GM18520 (cell line): ENCODE data around the gene LUC7L.
"Not testable (repeated sequence)": the region's sequence is repeated elsewhere in the genome, so short reads cannot be mapped to it uniquely, and the experiment has no call there.

ENCODE experiments used
- ATAC-seq: cut with Tn5 transposase; IDR thresholded peaks from one replicate; pipeline ENCODE4 v1.9.1; 2021; ENCODE audit not compliant: unreplicated experiment

Gene LUC7L

DNA sequence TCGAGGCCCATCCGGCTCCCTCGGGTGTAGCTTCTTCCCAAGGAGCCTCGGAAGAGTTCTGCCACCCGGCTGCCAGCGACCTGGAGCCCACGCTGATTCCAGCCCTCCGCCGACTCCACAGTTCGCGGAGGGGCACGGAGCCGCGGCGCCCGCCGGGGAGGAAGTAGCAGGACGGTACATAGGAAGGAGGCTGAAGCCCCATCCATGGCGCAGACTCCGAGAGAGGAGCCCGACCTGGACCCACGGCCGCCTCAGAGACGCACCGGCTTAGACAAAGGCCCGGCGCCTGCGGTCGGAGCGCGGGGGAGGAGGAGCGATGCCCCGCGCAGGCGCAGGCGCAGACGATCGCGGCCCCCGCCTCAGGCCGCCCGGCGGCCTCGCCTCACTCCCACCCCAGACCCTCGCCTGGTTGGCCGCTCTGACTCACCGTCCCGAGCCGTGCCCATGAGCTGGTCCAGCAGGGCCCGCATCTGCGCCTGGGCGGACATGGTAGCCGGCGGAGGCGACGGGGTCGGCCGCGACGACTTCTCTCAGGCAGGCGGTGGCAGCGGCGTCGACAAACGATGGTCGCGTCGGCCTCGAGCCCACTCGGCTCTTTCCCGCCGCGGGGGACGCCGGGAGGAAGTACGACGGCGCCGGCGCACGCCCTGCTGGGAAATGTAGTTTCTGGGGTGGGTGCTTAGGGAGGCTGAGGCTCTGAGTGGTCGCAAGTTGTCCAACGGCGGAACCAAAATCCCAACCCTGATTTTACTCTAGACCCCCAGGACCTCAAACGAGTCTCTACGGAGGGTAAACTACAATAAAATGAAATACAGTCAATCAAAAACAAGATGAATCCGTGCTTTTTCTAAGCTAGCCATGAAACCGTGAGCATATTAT is at the start of gene LUC7L:
Gene LUC7L, minus strand, starts transcription at position 598 of the 879 bp plus-strand sequence. Its CDS starts 110 bp downstream, at position 488.
- peak; percentile 74 for ATAC-seq

DNA sequence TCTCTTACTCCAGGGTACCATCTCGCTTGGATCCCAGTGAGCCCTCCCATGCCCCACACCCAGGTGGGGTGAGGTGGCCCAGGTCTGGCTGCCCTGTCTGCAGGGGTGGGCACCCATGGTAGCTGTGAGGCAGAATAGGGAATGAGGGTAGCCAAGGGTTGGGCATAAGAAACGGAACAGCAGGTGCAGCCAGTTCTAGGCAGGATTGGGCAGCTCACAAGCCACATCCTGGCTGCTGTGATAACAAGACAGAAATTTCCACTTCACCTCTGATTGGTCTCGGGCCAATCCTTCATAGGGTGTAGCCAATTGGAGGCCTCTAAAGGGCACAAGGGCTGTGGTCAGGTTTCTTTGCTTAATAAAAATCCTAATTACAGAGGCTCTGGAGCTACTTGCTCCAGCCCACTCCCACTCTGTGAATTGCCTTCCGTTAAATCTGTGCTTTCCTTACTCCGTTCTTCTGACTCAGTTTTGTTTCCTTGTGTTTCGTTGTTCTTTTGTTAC is 49.7 kb upstream of the LUC7L start:
- no peak for ATAC-seq

- no peak for ATAC-seq
Observed at GRCh38 chr16:276426-277077, 47.3 kb upstream of the LUC7L start.

DNA sequence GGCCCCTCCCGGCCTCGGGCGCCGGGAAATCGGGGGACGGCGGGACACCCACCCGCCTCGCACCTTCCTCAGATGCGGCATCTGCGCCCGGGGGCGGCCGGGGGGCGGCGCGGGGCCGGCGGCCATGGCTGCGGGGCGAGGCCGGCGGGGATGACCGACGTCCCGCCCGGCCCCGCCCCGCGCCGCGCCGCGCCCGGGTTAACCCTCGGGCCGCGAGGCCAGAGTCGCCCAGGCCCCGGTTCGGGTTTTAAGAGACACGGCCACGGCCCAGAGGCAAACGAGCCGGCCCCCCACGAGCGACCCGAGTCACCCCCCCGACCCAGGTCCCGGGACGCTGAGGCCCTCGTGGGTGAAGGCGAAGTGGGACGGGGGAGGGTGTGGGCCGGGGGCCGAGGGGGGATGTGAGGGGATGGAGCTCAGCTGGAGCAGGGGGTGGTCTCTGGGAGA is 46.6 kb upstream of the LUC7L start, which contains the start of gene RGS11:
Gene RGS11, minus strand, starts transcription at position 159 of the 447 bp plus-strand sequence. Its CDS starts 33 bp downstream, at position 126.
- no peak for ATAC-seq

DNA sequence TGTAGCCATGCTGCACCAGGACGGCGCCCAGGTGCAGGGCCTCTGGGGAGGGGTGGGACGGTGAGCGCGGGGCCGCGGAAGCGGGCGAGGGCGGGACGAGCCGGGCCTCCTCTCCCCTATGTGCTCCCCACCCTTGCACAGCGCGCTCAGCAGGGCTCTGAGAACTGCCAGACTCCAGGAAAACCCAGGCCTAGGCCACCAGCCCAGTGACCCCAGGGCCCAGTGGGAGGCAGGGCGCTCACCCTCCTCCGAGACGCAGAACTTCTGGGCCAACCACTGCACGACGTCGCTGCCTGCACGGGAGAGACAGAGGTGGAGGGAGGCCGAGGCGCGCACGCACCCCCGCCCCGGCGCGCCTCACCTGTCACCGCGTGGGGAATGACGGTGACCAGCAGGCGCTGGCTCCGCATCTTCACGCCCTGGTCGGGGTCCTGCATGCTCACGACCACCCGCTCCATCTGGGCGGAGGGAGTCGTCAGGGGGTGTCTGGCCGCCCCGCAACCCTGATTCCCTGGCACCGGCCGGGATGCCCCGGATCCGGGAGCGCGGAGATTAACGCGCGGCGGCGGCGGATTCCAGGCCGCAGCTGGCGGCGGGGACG is 45.9 kb upstream of the LUC7L start:
- no peak for ATAC-seq

GRCh38 chr16:273547-274421 is 44.5 kb upstream of the LUC7L start:
- no peak for ATAC-seq

- ATAC-seq = no peak
Observed at GRCh38 chr16:272633-273546, 43.6 kb upstream of the LUC7L start.

DNA sequence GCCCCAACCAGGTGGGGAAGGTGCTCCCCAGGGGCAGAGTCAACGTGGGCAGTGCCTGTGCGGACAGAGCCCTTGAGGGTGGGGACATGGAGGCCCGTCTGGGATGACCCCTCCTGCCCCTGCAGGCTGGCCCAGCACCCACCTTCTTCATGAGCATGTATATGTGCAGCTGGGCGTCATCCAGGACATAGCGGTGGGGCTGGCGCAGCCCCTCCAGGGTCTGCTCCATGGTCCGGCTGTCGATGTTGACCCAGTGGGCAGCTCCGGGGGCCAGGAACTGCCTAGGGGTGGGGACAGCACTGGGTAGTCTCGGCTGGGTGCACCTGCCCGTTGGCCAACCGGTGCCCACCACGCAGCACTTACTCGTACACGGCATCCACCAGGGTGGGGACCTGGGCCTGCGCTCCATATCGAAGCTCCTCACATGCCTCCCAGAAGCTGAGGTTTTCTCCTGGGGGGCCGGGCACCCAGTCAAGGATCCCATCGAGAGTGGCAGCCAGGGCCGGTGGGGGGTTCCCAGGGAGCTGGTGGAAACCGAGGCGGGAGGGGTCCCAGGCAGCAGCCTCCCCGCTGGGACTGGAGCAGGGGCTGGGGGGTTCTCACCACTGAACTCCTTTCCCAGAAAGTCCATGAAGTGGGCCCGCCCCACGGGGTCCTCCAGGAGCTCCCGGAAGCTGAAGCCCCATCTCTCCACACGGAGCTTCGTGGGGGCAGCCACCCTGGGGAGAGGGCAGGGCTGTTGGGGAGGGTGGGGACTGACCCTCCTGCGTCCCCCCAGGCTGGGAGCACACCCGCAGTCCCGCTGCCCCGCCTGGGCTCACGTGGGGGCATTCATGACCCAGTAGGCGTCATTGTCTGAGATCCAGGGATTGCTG is 41.4 kb upstream of the LUC7L start:
- no peak for ATAC-seq

- ATAC-seq = no peak
Observed at GRCh38 chr16:269061-269796, 40.0 kb upstream of the LUC7L start.

- no peak for ATAC-seq
Observed at GRCh38 chr16:268141-269053, 39.1 kb upstream of the LUC7L start.

DNA sequence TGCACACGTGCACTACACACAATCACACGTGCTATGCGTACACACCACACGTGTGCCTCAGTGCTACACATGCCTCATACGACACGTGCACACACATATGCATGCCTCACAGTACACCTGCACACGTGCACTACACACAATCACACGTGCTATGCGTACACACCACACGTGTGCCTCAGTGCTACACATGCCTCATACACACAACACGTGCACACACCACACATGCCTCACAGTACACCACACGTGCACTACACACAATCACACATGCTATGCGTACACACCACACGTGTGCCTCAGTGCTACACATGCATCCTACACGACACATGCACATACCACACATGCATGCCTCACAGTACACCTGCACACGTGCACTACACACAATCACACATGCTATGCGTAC is 38.3 kb upstream of the LUC7L start:
- not testable (repeated sequence) for ATAC-seq

DNA sequence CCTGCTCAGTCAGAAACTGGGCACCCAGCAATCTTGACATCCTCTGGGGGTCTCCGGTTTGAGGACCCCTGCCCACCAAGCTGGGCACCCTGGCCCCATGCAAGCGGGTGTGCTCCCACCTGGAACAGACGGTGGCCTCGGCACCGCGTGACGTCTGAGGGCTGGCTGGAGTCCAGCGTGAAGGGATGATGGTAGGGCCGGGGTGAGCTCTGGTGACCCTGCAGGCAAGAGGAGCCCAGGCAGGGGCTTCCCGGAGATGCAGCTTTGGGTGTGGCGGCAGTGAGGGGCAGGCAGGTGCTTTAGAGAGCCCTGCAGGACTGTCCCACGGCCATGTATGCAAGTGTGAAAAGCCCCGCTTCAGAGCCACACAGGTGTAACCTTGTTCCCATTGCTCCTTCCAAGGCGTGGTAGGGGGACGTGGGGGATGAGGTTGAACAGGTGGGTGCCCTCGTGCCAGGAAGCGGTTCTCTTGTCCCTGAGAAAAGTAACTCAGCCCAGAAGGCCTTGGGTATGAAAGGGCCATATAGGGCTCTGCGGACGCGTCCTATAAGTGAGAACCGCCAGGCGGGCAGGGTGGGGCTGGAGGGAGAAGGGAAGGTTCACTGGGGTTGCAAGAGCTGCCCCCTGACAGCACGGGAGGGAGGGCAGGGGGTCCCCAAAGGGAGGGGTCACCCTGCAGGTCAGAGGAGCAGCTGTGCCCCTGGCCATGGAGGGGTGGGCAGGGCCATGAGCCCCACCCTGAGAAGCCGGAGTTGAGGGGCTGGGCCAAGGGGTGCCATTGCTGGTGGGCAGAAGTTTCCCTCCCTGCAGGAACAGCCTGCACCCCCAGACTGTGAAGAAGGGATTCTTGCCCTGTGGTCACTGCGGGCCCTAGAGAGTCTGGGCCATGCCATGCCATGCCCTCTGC is 37.3 kb upstream of the LUC7L start:
- no peak for ATAC-seq

GRCh38 chr16:265711-266110 is 36.5 kb upstream of the LUC7L start:
- no peak for ATAC-seq

DNA sequence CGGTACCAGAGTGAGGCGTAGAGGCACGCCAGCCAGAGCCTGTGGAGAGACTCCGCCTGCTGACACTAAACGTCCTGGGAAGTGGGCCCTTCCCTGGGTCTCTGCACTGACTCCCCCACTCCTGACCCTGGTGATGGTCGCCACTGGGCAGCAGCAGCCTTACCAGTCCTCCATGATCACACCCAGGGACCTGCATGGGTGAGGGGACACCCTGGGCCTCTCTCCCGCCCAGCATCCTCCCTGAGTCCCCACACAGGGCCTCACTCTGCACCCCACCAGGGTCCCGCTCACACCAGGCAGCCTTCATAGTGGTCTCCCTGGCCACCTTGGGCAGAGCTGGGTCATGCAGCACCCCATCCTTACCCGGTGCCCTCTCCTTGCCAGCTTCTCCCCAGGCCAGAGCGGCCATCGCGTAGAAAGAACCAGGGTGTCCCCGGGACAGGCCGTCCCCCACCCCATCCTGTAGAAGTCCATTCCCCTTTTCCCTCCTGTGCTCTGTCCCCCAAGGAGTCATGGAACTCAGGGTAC is 35.8 kb upstream of the LUC7L start:
- no peak for ATAC-seq

DNA sequence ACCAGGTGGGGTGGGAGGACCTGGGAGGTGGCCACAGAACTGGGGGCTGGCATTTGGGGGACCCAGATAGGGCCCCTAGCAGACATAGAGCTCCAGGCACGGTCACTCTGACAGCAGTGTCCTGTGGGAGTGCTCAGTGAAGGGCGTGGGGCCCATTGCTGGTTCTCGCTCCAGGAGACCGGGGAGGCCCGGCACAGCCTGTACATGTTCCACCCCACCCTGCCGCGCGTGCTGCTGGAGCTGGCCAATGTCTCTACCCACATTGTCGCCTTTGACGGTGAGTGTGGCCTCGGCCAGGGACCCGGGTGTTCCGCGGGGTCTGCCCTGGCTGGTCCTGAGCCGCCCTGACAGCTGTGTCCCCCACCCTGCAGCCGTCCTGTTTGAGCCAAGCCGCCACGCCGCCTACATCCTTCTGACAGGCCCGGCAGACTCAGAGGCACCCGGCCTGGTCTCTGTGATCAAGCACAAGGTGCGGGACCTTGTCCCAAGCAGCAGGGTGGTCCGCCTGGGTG is 35.2 kb upstream of the LUC7L start:
- no peak for ATAC-seq
